Stomach (tissue), 4 donors: ENCODE results near the gene DNAH14.
"Not testable (repeated sequence)": the region's sequence is repeated elsewhere in the genome, so short reads cannot be mapped to it uniquely, and the experiment has no call there.

Experiments
- EP300 ChIP-seq: sonication (generic); formaldehyde crosslinking; IDR thresholded peaks from one replicate; pipeline ENCODE4 v1.6.1; 2017; ENCODE audit warnings: antibody characterized with exemption
- POLR2A ChIP-seq, 4 donors: fragments of 450-650 bp; IDR thresholded peaks; one replicate each; pipeline ENCODE4 v1.6.1; 2016; ENCODE audit warnings: antibody characterized with exemption in 4 of 4, control low read depth in 2 of 4, mild to moderate bottlenecking in 1 of 4, moderate library complexity in 1 of 4
- POLR2AphosphoS5 ChIP-seq, 3 donors: sonication (generic); formaldehyde crosslinking; IDR thresholded peaks; one replicate each; pipeline ENCODE4 v1.6.1; 2016; ENCODE audit warnings: antibody characterized with exemption in 3 of 3
- TF ChIP-seq, protein P1 (sequence below), 7 experiments: fragments of 450-650 bp in 4 of 7; fragments of 200-600 bp in 3 of 7; sonication (generic) in 3 of 7; IDR thresholded peaks; one replicate each; pipeline ENCODE4 v1.5.1; 2016 to 2019; ENCODE audit warnings: antibody characterized with exemption in 7 of 7, control low read depth in 2 of 7, mild to moderate bottlenecking in 1 of 7

DNA sequence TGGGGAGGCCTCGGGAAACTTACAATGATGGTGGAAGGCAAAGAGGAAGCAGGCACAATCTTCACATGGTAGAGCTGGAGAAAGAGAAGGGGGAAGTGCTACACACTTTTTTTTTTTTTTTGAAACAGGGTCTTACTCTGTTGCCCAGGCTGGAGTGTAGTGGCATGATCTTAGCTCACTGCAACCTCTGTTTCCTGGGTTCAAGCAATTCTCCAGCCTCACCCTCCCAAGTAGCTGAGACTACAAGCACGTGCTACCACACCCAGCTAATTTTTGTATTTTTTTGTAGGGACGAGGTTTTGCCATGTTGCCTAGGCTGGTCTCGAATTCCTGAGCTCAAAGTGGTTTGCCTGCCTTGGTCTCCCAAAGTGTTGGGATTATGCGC is 48.2 kb upstream of the DNAH14 start:
- TF ChIP-seq, protein P1, sequence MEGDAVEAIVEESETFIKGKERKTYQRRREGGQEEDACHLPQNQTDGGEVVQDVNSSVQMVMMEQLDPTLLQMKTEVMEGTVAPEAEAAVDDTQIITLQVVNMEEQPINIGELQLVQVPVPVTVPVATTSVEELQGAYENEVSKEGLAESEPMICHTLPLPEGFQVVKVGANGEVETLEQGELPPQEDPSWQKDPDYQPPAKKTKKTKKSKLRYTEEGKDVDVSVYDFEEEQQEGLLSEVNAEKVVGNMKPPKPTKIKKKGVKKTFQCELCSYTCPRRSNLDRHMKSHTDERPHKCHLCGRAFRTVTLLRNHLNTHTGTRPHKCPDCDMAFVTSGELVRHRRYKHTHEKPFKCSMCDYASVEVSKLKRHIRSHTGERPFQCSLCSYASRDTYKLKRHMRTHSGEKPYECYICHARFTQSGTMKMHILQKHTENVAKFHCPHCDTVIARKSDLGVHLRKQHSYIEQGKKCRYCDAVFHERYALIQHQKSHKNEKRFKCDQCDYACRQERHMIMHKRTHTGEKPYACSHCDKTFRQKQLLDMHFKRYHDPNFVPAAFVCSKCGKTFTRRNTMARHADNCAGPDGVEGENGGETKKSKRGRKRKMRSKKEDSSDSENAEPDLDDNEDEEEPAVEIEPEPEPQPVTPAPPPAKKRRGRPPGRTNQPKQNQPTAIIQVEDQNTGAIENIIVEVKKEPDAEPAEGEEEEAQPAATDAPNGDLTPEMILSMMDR (IDR thresholded peaks at IDR 0.05) = not testable (repeated sequence)
- not testable (repeated sequence) for TF ChIP-seq POLR2AphosphoS5 (IDR thresholded peaks at IDR 0.05); POLR2A (IDR thresholded peaks at IDR 0.05); EP300
